CD1c-positive myeloid dendritic cell (primary cell): Measurements from ENCODE around the gene TFEB.

ENCODE experiments used
- DNase-seq: peaks from one replicate; pipeline ENCODE4 v3.0.0-alpha.2; 2016; ENCODE audit errors: extremely low spot score

TFEB gene

GRCh38 chr6:41723530-41724227 is 11.7 kb downstream of the TFEB start:
- DNase-seq, result peak; percentile 96

- no peak for DNase-seq
Observed at GRCh38 chr6:41722969-41723529, 12.4 kb downstream of the TFEB start.

DNA sequence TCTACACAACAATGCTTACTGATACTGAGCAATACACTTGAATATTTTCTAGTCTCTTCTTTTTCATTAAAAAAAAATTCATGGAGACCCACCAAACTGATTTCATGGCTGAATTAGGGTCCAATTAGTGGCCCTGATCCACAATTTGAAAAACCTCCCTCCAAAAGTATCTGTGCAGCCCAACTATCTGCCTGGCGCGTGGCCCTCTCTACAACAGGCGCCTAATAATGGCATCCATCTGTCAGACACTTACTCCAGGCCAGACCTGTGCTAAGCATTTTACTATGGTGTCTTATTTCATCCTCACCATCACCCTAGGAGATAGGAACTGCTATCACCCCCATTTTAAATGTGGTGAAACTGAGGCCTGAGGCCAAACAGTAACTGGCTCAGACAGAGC is 14.0 kb downstream of the TFEB start:
- DNase-seq, result no peak

DNA sequence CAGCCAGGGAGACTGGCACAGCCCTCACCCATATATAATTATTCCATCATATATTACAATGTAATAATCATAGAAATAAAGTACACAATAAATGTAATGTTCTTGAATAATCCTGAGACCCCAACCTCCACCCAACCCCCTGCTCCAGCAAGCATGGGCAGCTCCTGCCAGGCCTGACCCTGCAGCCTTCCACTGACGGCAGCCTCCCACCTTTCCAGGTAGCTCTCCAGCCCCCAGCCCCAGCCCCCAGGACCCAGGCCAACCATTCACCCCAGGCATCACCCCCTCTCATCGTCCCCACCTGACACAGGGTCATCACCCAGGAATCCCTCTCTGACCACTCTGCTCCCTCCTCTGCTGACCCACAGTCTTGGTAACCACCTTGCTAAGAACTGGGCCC is 14.6 kb downstream of the TFEB start:
- DNase-seq, result no peak

DNA sequence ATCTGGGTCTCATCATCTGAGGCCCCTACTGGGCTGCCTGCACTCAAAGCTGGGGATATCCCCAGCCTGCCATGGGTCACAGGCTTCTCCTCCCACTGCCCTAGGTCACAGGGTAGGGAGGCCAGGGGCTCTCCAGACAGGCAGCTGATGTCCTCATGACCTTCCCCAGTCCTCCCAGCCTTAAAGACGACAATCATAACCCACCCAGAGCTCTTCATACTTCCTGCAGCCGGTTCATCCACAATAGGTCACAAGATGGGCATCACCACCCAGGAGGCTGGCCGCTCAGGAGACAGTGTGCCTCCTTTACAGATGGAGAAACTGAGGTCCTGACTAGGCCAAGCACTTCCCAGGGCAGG is 15.2 kb downstream of the TFEB start:
- DNase-seq, result peak; percentile 36

GRCh38 chr6:41719436-41720261 is 15.8 kb downstream of the TFEB start:
- no peak for DNase-seq

GRCh38 chr6:41718828-41719227 is 16.6 kb downstream of the TFEB start:
- DNase-seq, result no peak

DNA sequence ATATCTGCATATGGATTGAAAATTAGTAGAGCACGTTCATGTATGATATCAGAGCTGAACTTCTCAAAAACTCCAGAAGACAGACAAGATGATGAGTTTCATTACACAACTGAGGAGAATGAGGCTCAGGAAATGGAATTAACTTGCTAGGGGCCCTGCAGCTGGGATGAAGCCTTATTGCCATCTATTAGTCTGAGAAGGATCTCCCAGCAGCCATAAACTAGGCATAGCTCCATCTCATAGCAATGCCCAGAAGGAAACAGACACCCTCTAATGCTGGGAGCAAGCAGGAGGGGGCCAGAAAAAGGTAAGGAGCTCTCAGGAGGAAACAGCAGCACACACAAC is 18.0 kb downstream of the TFEB start:
- no peak for DNase-seq

- no peak for DNase-seq
Observed at GRCh38 chr6:41716516-41717391, 18.7 kb downstream of the TFEB start.

GRCh38 chr6:41715795-41716515 is 19.5 kb downstream of the TFEB start:
- no peak for DNase-seq

DNA sequence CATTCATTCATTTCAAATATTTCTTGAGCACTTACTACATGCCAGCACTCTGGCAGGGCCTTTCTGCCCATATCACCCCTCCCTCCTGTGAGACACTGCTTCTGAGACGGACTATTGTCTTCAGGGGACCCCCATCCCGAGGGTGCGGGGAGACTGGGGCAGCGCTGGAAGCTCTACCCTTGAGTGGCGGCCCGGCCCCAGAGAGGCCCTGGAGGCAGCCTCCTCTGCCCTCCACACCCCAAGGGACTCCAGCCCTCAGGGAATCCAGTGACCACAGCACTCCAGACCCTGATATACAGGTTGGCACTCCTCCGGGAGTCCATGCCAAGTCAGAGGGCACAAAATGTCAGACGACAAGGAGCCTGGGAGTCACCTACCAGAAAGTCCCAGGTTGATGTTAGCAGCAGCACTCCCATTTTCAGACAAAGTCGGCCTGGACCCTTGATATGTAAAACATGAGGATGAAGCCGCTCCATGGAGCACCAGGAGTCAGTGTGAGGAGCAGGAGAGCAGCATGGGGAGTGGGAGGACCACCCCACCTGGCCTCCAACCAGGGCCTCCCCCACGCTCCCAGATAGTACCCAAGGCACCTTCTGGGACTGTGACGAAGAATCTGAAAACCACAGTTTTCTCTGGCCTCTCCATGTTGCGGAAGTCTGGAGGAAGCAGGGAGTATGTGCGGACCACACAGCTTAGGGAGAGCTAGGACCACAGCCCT is 20.7 kb downstream of the TFEB start:
- DNase-seq, result no peak

- peak; percentile 73 for DNase-seq
Observed at GRCh38 chr6:41713650-41714291, 21.6 kb downstream of the TFEB start.

- no peak for DNase-seq
Observed at GRCh38 chr6:41713159-41713649, 22.2 kb downstream of the TFEB start.

DNA sequence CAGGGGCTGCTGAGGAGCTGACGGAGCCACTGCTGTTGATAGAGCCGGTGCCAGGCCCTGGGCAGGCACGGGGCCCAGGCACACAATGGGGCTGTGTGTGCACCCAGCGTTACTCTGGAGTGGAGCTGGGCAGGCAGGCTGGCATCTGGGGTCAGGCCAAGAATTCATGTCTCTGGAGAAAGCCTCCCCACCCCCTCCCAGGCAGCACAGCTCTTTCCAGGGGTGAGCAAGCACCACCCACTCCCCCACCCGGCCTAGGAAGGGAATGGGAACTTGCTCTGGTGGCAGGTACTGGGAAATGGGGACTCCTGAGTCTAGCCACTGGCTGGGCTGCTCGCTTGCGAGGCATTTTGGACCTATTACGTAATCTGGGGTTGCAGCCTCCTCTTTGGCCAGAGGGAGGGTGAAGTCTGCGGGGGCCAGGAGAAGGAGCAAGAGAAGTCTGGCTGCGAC is 22.7 kb downstream of the TFEB start:
- no peak for DNase-seq

DNA sequence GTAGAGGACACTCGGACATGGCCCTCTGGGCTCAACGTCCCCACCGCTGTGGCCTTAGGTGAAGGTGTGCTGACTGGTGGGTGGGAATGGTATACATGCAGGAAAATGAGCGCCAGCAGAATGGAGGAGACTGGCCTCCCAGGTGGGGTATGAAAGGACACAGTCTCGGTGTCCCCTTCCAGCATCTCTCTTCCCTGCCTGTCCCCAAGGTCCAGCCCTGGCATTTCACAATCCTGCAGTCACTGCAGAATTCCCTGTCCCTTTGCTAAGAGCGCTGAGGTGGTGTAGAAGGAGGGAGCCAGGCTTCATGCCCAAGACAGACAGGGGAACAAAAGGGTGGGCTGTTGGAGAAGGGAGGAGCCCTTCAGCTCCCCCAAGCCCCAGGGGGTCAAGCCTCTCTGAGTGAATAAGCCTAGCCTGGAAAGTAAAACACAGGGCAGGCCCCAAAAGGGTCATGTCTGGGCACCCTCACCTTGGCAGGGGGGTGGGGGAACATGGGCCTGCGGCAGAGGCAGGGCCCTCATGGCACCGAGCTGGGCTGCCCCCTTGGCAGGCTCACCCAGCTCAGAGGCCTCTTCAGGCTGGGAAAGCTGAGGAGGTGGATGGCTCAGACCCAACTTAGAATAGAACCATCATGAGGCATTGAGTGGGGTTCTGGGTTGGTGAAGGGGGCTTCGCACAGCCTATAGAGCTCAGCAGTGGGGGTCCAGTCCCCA is 23.9 kb downstream of the TFEB start:
- no peak for DNase-seq

GRCh38 chr6:41709375-41709774 is 26.0 kb downstream of the TFEB start:
- DNase-seq, result no peak

DNA sequence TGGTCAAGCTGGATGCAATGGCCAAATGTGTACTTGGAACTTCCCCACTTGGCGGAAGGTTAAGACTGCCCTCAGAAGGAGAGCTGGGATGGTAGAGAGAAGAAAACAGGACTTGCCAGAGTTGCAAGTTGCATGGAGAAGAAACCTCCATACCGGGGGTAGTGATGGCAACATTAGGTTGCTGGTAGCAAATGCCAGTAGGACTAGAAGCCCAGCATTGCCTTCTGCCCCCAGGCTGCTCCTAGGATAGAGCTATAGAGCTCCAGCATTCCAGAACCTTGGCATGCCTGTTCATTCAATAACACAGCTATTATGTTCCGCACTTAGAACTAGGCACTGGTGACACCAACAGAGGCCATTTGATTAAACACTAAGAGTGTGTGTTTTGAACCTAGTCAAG is 26.6 kb downstream of the TFEB start:
- no peak for DNase-seq

DNA sequence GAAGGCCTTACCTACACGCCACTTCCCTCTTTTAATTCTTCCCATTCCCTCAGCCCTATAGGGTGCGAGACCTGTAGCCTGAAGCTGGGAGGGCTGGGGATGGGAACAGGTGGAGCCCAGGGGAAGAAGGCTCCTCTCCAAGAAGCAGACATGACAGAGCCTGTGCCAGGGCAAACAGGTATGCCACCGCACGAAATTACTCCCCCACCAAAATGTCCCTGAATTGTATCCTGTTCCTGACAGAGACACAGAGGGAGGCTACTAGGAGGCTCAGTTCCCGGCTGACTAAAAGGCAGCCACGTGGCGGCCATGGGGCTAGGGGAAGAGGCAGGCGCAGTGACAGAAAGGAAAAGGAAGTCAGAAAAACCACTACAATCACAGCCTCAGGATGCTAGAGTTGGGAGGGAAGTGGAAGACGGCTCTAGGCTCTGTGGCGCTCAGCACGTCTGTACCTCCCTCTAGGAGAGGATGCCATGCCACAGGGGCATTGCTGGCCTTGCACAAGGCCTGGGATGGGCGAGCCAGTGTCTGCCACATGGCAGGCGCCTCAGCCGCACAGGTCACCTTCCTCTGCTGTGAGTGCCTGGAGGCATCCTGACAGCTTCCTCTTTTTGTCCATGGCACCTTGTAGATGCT is 27.7 kb downstream of the TFEB start:
- peak; percentile 81 for DNase-seq
